8988T (cell line): Measurements from ENCODE around the gene ARHGEF7.

Source experiments
- DNase-seq: peaks from one replicate; pipeline ENCODE4 v3.0.0; 2011

ARHGEF7 gene

GRCh38 chr13:111281751-111282311 lies 166.7 kb downstream of the ARHGEF7 start:
- DNase-seq, result no peak

DNA sequence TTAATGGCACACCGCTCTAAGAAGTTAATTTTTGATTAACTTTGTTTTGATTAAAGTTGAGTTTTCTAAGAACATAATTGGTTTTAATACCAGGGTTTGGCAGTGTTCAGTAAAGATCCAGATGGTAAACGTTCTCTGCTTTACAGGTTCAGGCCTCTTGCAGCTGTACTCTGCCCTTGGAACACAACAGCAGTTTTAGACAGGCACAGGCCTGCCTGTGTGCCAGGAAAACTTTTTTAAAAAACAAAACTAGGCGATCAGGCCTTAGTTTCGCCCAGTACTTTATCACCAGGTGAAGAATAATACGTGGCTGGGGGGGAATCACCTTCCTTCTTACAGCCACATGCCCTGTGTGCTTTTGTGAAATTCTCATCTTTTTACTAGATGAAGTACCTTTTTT lies 167.3 kb downstream of the ARHGEF7 start:
- DNase-seq, result no peak

- no peak for DNase-seq
Measured at GRCh38 chr13:111282997-111283396, 167.9 kb downstream of the ARHGEF7 start.

GRCh38 chr13:111283457-111283856 lies 168.3 kb downstream of the ARHGEF7 start:
- DNase-seq, result no peak

GRCh38 chr13:111283991-111284390 lies 168.9 kb downstream of the ARHGEF7 start:
- DNase-seq, result no peak

GRCh38 chr13:111284565-111284964 lies 169.5 kb downstream of the ARHGEF7 start:
- DNase-seq, result no peak

GRCh38 chr13:111286162-111286561 lies 171.1 kb downstream of the ARHGEF7 start:
- no peak for DNase-seq

DNA sequence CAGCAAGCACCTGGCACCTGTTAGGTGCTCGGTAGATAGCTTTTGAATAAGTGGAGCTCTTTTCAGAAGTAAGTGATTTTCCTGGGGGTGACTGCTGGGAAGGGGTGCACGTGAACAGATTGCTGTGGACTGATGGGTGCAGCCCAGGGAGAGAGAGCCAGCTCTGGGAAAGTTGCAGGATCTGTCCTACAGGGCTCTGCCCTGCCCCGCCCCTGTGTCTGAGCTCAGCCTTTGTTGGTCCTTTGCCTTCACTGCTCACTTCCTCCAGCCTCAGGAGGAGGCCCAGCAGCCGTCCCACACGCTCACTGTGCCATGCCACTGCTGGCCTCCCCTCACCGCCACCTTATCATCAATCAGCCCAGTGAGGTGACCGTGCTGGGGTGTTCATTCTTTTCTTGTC lies 171.6 kb downstream of the ARHGEF7 start:
- no peak for DNase-seq

DNA sequence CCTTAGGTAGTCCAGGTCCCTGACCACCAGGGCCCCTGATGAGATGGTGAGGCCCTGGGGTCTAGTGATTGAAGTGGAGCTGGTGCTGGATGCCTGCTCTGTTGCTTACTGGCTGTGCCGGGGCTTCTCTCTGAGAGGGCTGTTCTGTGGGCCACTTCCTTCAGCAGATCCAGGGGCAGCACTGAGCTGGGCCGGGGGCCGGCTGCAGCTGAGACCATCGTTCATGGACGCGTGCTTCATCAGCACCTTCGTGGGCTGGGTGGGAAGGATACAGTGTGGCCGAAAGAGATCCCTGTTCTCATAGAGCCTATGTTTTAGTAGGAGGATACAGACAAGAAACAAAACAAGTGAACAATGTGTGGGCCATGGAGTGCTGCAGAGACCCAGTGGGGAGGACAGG lies 172.1 kb downstream of the ARHGEF7 start:
- no peak for DNase-seq

GRCh38 chr13:111288276-111288675 lies 173.2 kb downstream of the ARHGEF7 start:
- DNase-seq, result no peak

DNA sequence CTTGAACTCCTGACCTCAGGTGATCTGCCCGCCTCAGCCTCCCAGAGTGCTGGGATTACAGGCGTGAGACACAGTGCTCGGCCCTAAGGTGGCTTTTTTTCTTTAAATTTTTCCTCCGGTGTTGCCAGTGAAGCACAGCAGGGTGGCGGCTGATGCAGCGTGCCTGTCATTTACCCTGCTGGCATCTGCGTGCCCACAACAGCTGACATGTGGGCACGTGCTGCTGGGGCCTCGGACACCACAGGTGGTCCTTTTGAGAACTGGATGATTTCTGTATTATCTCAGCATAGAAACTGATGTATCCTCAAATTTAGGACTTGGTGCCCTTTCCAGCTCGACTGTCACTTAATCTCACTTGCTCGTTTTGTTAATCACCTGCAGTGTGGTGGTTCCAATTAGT lies 174.1 kb downstream of the ARHGEF7 start:
- DNase-seq, result no peak

- DNase-seq, result no peak
Measured at GRCh38 chr13:111291908-111292307, 176.8 kb downstream of the ARHGEF7 start.

DNA sequence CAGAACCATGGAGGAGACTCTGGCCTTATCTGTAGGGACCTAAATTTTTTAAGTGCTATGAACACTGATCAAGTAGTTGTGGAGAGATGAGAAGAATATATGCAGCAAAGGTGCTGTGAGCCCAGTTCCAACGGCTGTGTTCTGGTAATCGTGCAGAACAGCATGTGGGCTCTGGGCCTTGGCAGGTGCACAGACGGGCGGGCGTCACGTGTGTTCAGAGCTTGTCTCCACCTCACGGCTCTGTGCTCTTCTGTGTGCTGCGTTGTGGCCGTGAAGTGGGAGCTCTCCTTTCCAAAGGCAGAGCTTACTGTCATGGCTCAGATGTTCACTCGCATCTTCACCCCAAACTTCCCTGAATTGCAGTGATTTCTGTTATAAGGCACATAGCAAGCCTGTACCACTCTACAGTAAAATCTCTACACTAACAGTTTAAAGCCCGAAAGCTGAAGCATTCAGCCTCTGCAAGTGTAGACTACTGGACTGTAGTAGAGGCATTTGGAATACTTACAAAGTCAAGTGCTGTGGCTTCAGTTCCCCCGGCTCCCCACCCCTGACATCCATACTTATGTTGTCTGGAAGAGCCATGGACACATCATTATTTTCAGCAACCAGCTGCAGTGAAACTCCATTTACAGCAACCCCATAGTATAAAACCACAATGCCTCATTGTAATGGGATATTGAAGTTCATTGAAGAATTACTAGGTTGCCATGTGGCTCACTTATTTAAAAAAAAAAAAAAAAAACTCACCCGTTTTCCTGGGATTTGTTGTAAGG lies 177.8 kb downstream of the ARHGEF7 start:
- no peak for DNase-seq

GRCh38 chr13:111295886-111296285 lies 180.8 kb downstream of the ARHGEF7 start:
- DNase-seq, result no peak

DNA sequence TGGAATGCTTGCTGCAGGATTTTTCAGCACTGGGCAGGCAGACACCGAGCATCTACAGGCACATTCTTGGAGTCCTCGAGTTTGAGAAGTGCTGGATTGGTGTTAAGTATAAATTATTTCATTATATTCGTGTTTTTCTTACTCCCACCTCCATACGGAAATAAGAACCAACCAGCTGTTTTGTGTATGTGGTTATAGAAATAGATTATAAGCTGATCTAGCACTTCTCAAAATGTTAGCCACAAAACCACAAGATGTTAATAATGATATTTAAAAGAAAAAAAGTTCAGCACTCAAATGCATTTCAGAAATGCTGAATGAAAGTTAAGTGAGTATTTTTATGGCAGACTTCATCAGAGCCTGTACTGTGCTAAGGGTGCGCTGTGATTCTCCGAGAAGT lies 181.3 kb downstream of the ARHGEF7 start:
- DNase-seq, result no peak

DNA sequence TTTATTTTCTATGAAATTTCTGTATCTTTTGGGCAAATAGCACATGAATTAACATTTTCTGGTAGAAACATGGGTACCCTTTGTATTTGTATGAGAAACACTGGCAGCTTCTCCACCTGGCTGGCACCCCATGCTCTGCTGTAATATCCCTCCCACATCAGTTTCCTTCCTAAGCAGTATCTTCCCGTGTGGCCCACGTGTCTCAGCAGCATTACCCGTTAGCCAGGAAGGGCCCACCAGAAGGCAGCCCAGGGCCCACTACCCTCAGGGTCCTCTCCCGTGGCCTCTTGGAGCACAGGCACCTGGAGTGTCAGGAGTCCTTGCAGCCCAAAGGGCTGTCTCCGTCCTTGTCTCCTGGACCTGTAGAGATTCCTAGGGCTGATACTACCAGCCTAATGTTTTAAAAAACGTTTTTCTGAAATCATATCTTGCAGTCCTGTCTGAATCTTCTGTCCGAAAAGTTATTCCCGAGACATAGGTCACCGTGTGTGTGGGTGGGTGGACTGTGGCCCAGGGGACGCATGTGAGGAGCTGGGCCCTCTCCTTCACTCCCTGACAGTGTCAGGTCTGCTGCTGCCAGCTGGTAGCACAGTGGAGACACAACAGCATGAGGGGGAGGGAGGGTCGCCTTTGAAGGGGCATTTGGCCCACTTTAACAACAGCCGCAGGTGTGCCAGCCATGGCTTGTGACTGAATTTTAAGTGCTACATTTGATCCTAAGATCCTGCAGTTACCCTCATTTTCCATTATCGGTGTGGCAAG lies 183.3 kb downstream of the ARHGEF7 start:
- no peak for DNase-seq

GRCh38 chr13:111302045-111302726 lies 187.1 kb downstream of the ARHGEF7 start:
- no peak for DNase-seq

- DNase-seq, result no peak
Measured at GRCh38 chr13:111303559-111303958, 188.4 kb downstream of the ARHGEF7 start.

GRCh38 chr13:111304041-111304544 lies 189.0 kb downstream of the ARHGEF7 start:
- no peak for DNase-seq

GRCh38 chr13:111304603-111305289 lies 189.6 kb downstream of the ARHGEF7 start:
- DNase-seq, result no peak

DNA sequence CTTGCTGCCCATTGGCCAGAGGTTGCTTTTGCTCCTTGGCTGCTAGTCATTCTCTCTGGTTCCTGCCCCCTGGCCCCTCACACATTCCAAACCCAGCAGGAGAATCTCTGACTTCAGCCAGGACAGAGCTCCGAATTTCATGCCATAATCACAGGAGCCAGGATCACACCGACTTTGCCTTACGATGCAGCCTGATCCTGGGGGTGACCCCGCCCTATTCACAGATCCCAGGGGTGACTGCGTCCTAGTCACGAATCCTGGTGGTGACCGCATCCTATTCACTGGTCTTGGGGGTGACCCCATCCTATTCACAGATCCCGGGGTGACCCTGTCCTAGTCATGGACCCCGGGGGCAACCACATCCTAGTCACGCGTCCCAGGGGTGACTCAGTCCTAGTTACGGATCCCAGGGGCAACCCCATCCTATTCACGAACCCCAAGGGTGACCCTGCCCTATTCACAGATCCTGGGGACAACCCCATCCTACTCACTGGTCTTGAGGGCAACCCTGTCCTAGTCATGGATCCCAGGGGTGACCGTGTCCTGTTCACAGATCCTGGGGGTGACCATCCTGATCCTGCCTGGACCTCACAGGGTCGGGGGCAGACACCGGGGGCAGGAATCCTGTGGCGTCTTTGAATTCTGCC lies 198.0 kb downstream of the ARHGEF7 start:
- DNase-seq, result no peak

- DNase-seq, result no peak
Measured at GRCh38 chr13:111313911-111314425, 198.9 kb downstream of the ARHGEF7 start.
